Erythroblast (primary cell): ENCODE data around the gene DEPDC5.
"Not testable (repeated sequence)": the region's sequence is repeated elsewhere in the genome, so short reads cannot be mapped to it uniquely, and the experiment has no call there.

Experiments used
- DNase-seq, 2 experiments: peaks; one replicate each; lab custom pipeline; 2025; lab: John Stamatoyannopoulos, UW
- GATA1 ChIP-seq: IDR thresholded peaks from 2 replicates; pipeline ENCODE4 v1.6.1; 2011; ENCODE audit warnings: low read depth, mild to moderate bottlenecking, control low read depth, low read length, moderate library complexity
- POLR2A ChIP-seq: IDR thresholded peaks from 2 replicates; pipeline ENCODE4 v1.6.1; 2011; ENCODE audit warnings: mild to moderate bottlenecking, low read length

The DEPDC5 gene

DNA sequence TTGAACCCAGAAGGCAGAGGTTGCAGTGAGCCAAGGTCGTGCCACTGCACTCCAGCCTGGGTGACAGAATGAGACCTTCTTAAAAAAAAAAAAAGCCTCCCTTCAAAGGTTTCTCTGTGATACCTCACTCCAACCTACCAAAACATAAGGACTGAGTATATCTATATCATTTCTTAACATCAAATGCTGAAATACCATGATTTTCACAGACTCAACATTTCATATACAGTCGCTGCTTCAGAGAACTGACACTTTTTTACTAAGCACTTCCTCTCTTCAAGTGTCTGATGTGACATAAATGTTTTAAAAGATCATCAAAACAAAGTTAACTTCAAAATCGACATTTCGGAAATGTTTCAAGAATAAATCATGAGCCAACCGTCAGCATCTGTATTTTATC is 15.9 kb upstream of the DEPDC5 start:
- TF ChIP-seq POLR2A (no peak), GATA1 (no peak)
- DNase-seq, result no peak

DNA sequence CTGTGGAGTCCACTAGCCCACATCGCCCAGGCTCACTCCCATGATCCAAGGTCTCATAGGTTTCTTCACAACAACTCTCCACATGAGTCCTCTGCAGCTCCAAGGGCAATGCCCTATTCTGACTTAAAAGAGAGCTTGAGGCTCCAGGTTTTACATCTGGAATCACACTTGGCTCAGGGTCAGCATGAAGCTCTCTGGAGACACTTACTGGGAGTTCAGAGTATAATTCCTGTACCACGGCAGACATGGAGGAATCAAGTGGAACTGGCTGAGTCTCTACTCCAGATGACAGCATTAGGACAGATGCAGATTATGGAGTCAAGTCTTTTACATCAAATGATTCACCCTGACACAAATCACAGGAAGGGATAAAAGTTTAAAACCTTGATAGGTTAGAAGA is 15.3 kb upstream of the DEPDC5 start:
- no peak for DNase-seq
- TF ChIP-seq GATA1, result no peak
- TF ChIP-seq POLR2A, result no peak

DNA sequence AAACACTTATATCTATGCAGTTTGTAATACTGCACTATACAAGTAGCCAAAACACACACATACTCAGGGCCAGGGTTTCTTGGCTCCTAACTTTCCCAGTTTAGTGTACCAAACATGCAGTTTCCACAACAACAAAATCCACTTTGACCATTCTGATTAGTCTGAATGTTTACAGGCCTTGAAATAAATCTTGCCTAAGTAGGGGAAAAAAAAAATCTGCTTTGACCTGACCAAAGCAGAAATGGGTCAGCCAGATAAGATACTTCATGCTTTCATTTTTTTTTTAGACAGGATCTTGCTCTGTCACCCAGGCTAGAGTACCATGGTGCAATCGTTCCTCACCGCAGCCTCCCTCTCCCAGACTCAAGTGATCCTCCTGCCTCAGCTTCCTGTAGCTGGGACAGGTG is 14.0 kb upstream of the DEPDC5 start:
- DNase-seq, result no peak
- no peak for TF ChIP-seq POLR2A

DNA sequence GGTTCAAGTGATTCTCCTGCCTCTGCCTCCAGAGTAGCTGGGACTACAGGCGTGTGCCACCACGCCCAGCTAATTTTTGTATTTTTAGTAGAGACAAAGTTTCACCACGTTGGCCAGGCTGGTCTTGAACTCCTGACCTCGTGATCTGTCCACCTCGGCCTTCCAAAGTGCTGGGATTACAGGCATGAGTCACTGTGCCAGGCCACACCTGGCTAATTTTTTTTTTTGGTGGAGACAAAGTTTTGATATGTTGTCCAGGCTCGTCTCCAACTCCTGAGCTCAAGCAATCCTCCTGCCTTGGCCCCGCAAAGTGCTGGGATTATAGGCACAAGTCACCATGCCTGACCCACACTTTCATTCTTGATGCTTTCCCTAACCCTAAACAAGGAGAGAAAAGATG is 13.5 kb upstream of the DEPDC5 start:
- DNase-seq, result not testable (repeated sequence)

DNA sequence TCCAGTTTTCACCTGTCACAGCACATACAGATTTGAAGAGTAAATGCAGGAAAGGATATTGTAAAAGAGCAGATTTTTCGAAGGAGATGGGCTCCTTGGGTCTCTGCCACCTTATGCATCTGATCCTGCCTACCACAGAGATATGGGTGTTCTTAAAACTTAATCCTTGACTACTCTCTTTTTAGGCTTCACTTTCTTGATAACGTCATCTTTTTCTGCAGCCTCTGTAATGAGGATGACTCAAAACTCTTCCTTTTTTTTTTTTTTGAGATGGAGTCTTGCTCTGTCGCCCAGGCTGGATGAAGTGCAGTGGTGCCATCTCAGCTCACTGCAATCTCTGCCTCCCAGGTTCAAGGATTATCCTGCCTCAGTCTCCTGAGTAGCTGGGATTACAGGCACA is 11.7 kb upstream of the DEPDC5 start:
- no peak for DNase-seq
- no peak for TF ChIP-seq POLR2A
- no peak for TF ChIP-seq GATA1

DNA sequence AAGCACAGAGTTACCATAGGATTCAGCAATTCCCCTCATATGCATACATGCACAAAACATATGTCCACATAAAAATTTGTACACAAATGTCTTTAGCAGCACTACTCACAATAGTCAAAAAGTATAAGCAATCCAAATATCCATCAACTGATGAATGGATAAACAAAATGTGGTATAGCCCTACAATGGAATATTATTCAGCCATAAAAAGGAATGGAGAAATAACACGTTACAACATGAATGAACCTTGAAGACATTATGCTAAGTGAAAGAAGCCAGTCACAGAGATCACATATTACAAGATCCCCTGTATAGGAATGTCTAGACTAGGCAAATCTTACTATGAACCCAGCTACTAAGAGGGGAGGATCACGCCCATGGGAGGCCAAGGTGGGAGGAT is 11.1 kb upstream of the DEPDC5 start:
- TF ChIP-seq GATA1 (no peak), POLR2A (no peak)
- no peak for DNase-seq

DNA sequence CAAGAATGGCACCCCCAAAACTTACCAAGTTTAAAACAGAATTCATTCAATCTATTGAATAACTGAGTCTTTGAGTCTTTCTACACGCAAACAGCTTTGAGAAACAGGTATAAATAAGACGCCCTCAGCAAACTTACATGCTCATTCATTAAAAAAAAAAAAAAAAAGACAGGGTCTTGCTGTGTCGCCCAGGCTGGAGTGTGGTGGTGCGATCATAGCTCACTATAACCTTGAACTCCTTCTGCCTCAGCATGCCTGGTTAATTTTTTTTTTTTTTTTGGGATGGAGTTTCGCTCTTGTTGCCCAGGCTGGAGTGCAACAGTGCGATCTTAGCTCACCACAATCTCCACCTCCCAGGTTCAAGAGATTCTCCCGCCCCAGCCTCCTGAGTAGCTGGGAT is 9.9 kb upstream of the DEPDC5 start:
- TF ChIP-seq POLR2A (no peak), GATA1 (no peak)
- no peak for DNase-seq

DNA sequence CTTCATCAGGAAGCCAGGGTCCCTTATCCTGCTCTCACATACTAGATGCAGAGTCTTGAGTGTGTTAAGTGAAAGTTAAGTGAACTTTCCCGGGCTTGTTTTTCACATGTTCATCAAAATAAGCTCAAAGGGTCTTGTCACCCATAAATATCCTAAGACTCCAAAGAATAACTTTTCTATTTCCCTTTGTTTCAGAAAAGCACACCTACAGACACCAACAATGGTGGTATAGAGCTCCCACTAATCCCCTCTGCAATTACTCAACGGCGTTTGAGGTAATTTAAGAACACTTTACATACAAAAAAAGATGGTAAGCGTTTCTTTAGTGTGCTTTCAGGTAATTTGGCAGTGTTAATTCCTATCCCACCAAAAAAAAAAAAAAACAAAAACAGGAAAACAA is 6.4 kb upstream of the DEPDC5 start:
- no peak for DNase-seq
- no peak for TF ChIP-seq POLR2A
- TF ChIP-seq GATA1, result no peak

DNA sequence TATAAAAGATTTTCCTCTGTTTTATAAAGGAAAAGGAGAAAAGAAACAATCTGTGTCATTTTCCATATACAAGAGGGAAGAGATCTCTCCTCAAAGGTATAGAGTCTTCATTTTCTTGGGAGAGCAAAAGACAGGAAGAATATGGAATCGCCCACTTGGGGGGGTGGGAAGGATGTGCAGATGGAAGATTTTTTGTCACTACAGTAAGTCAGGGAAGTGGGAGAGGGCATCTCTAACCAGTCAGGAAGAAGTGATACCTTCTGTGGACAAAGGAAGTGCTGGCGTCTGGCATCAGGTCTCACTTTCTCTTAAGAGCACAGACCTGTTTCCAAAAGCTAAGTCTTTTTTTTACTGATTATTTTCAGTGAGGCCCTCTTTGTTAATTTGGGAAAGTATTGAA is 5.3 kb upstream of the DEPDC5 start:
- peak in 1 of 2 experiments; percentile 37 for DNase-seq
- TF ChIP-seq POLR2A (no peak), GATA1 (no peak)

DNA sequence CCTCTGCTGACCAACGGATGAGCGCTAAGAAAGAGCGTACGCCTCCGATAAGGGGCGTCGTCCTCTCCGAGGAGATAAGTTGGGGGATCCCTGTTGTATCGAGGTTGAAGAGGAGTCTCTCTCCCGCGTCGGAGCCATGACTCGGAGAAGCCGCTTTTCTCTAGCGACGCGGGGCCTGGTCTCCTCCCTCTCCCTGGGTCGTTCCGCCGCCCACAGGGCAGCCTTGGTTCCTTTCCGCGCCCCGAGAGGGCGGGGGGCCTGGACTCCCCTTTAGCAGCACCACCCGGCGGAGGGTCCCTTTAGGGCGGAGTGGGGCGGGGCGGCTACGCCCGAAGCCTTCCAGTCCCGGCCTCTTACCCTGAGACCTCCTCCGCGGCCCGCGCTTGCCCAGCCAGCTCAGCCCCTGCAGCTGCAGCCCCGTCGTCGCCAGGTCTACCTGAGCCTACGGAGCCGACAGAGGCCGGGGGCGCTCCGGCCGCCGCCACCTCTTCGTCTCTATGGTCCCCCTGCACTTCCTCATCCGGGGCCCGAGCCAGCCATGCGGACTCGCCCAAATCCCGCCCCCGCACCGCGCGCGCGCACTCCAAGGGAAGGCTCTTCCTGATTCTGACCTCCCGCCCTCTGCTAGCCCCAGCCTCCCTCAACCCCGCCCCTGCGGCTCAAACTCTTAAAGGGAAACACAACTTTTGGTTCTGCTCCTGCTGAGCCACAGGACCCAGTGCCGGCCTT is 4.0 kb upstream of the DEPDC5 start, which contains the start of gene PRR14L:
Gene PRR14L, minus strand, starts transcription at position 497 of the 729 bp plus-strand sequence. CDS start 11,272 bp downstream, outside the sequence.
- DNase-seq, result peak; percentile 97 to 99
- TF ChIP-seq GATA1, result no peak
- TF ChIP-seq POLR2A, result peak; percentile 89

DNA sequence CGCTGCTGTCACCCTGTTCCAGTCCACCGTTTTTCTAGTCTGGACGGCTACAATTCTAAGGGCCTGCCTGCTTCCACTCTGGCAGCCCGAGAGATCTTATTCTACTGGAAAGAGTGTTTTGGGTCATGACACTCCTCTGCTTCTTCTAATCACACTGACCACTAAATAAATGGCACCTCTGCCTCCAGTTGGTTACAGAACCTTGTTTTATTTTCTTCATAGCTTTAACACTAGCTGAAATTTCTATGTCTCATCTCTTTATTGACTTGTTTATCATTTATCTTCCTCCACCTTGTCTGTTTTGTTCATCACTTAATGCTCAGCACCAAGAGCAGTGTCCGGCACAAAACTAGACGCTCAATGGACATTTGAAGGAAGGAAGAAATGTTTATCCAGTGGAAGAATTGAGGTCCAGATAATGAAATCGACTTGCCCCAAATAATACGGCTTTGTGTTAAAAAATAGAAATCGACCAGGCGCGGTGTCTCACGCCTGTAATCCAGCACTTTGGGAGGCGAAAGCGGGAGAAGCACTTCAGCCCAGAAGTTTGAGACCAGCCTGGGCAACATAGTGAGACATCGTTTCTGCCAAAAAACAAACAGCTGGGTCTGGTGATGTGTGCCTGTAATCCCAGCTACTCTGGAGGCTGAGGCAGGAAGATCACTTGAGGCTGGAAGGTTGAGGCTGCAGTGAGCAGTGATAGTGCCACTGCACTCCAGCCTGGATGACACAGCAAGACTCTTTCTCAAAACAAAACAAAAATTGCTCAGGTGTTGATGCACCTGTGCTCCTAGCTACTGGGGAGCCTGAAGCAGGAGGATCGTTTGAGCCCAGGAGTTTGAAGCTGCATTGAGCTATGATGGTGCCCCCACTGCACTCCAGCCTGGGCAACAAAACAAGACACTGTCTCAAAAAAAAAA is 3.2 kb upstream of the DEPDC5 start:
- TF ChIP-seq GATA1 (no peak), POLR2A (no peak)
- peak; percentile 42 to 53 for DNase-seq

DNA sequence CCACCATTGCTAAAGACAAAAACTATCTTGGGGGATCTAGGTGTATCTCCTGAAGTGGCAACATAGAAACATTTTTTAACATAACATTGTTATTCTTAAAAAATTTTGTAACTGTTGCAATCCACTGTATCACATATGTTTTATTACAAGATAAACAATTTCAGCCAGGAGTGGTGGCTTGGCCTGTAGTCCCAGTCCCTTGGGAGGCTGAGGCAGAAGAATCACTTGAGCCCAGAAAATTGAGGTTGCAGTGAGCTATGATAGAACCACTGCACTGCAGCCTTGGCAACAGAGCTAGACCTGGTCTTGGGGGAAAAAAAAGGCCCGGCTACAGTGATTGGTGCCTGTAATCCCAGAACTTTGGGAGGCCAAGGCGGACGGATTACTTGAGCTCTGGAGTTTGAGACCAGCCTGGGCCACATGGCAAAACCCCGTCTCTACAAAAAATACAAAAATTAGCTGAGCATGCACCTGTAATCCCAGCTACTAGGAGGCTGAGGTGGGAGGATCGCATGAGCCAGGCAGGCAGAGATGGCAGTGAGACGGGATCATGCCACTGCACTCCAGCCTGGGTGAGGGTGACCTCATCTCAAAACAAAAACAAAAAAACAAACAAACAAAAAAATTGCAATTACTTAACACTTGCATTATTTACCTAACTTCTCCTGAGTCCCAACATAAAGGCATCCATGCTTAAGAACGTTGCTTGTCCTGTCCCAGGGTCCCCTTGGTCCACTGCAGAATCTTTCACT is 1.5 kb upstream of the DEPDC5 start:
- DNase-seq, result no peak

DNA sequence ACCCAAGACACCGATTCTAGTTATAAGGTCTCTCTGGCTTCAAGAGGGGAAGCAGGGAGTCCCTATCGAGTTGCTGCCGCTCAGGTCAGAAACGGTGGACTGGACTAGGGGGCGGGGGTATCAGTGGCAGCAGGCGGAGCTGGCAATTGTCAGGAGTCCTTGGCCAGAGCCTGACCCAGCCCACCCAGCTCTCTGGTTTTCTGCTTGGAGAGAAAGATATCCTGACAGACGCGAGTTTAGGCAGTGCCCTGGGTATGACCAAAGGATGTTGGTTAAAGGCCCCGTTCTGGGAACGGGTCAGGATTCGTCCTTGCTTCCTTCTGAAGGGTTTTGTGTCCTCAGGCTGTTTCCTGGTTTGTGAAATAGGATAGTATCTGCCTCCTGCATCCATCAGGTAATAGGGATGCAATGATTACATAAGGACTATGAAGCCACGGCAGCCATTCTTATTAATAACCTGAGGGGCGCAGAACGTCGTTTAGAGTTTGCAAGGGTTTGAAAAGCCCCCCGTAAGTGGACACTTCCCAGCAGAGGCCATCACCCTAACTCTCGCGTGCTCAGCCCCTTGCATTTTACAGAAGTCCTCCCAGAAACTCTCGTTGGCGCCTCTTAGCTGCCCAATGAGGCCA is 700 bp upstream of the DEPDC5 start:
- TF ChIP-seq POLR2A (no peak), GATA1 (no peak)
- DNase-seq, result peak; percentile 76 to 84

More for the DNA sequence above, 1.5 kb upstream of the DEPDC5 start:
- no peak for TF ChIP-seq GATA1
- TF ChIP-seq POLR2A, result no peak

DNA sequence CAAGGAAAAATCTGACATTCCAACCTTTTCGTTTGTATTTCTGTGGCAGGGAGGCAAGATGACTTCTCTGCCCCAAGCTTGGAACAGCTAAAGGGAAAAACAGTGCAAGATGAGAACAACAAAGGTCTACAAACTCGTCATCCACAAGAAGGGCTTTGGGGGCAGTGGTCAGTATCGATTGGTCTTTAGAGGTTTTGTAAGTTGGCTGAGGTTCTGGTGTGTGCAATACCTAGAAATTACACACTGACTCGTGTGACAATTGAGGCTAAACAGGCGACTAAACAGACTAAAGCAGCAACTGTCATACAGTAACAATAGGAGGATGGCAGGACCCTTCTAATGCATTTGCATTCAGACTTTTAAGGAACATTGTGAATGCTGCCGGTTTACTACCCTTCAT is 994 bp downstream of the DEPDC5 start:
- no peak for TF ChIP-seq POLR2A
- TF ChIP-seq GATA1, result no peak
- peak; percentile 21 to 35 for DNase-seq
